ENCODE measurements around the gene TAF6L. TPM values are rescaled to one million over a fixed set of nuclear protein-coding genes. Genes with fewer than 3 reads are reported as not detected.

Gene TAF6L
- total RNA-seq, 2 donors from 2014 or later: 37.4 to 41.7 TPM

GRCh38 chr11:62752177-62752785 is 18.9 kb upstream of the TAF6L start:
- Histone ChIP-seq H3K4me3 (ENCODE audit: low read length) (no peak overlapping the region), H3K27ac (ENCODE audit: low read depth, low read length) (no peak overlapping the region), H3K4me1 (ENCODE audit: control insufficient read depth, insufficient read depth, low read length) (no peaks in the 10 kb centered on the region), H3K27me3 (ENCODE audit: control insufficient read depth, insufficient read depth, low read length, poor library complexity, severe bottlenecking) (no peaks in the 10 kb centered on the region), H3K9ac (ENCODE audit: extremely low read depth, low read length, poor library complexity, severe bottlenecking) (no peak overlapping the region), H3K9me3 (ENCODE audit: control insufficient read depth, low read length) (no peaks in the 10 kb centered on the region), H3K36me3 (ENCODE audit: control insufficient read depth, insufficient read depth, low read length) (peaks cover 16% of the 10 kb centered on the region)
- Mint-ChIP-seq H3K9me3 (no peaks in the 10 kb centered on the region), H3K36me3 (ENCODE audit: low read depth) (peaks cover 24% of the 10 kb centered on the region), H3K27me3 (ENCODE audit: insufficient read depth) (no peaks in the 10 kb centered on the region), H3K27ac (no peak overlapping the region), H3K4me1 (peaks cover 10% of the 10 kb centered on the region), H3K4me3 (no peak overlapping the region)
- WGBS, 2 experiments (ENCODE audit: insufficient coverage in 1 of 2, insufficient read length in 1 of 2): 95 to 100% methylated on average over 5 to 14 of the region's 14 CpGs
- no peak for DNase-seq
- TF ChIP-seq CTCF (conservative IDR thresholded peaks at IDR 0.05): no peak

- H3K27ac ChIP-seq (ENCODE audit: low read depth, low read length): peak overlapping the region; percentile 60
- Mint-ChIP-seq H3K9me3 (no peaks in the 10 kb centered on the region), H3K36me3 (ENCODE audit: low read depth) (peaks cover 24% of the 10 kb centered on the region), H3K4me1 (peaks cover 18% of the 10 kb centered on the region), H3K4me3 (peak overlapping the region; percentile 96), H3K27me3 (ENCODE audit: insufficient read depth) (no peaks in the 10 kb centered on the region), H3K27ac (peak overlapping the region; percentile 99)
- H3K4me1 ChIP-seq (ENCODE audit: control insufficient read depth, insufficient read depth, low read length): peaks cover 4% of the 10 kb centered on the region
- H3K27me3 ChIP-seq (ENCODE audit: control insufficient read depth, insufficient read depth, low read length, poor library complexity, severe bottlenecking): no peaks in the 10 kb centered on the region
- WGBS, 2 experiments (ENCODE audit: insufficient coverage in 1 of 2, insufficient read length in 1 of 2): 87 to 95% methylated on average over 12 to 15 of the region's 15 CpGs
- no peak for TF ChIP-seq CTCF (conservative IDR thresholded peaks at IDR 0.05)
- DNase-seq: no peak
- H3K9me3 ChIP-seq (ENCODE audit: control insufficient read depth, low read length): no peaks in the 10 kb centered on the region
- H3K9ac ChIP-seq (ENCODE audit: extremely low read depth, low read length, poor library complexity, severe bottlenecking): peak overlapping the region; percentile 26
- H3K4me3 ChIP-seq (ENCODE audit: low read length): peak overlapping the region; percentile 87
- H3K36me3 ChIP-seq (ENCODE audit: control insufficient read depth, insufficient read depth, low read length): peaks cover 16% of the 10 kb centered on the region
Measured at GRCh38 chr11:62752994-62753735, 18.0 kb upstream of the TAF6L start.

GRCh38 chr11:62753736-62754603 is 17.2 kb upstream of the TAF6L start, which contains the start of gene ZBTB3:
Gene ZBTB3, minus strand, starts transcription at chr11:62754160. Its CDS starts 496 bp downstream, at chr11:62753664.
- TF ChIP-seq CTCF (conservative IDR thresholded peaks at IDR 0.05): no peak
- Histone ChIP-seq H3K27ac (ENCODE audit: low read depth, low read length) (peak within 1 kb of the TSS; percentile 60), H3K9me3 (ENCODE audit: control insufficient read depth, low read length) (no peaks in the 10 kb centered on the region), H3K4me3 (ENCODE audit: low read length) (peak within 1 kb of the TSS; percentile 87), H3K36me3 (ENCODE audit: control insufficient read depth, insufficient read depth, low read length) (peaks cover 16% of the 10 kb centered on the region), H3K27me3 (ENCODE audit: control insufficient read depth, insufficient read depth, low read length, poor library complexity, severe bottlenecking) (no peaks in the 10 kb centered on the region), H3K4me1 (ENCODE audit: control insufficient read depth, insufficient read depth, low read length) (peaks cover 4% of the 10 kb centered on the region), H3K9ac (ENCODE audit: extremely low read depth, low read length, poor library complexity, severe bottlenecking) (peak within 1 kb of the TSS; percentile 42)
- H3K36me3 Mint-ChIP-seq (ENCODE audit: low read depth): peaks cover 21% of the 10 kb centered on the region
- H3K27ac Mint-ChIP-seq: peak within 1 kb of the TSS; percentile 99
- peaks cover 21% of the 10 kb centered on the region for H3K4me1 Mint-ChIP-seq
- peak within 1 kb of the TSS; percentile 96 for H3K4me3 Mint-ChIP-seq
- H3K27me3 Mint-ChIP-seq (ENCODE audit: insufficient read depth): no peaks in the 10 kb centered on the region
- H3K9me3 Mint-ChIP-seq: no peaks in the 10 kb centered on the region
- DNase-seq: peak; percentile 99
- 2% methylated on average over 22 to 47 of the region's 47 CpGs for WGBS, 2 experiments (ENCODE audit: insufficient coverage in 1 of 2, insufficient read length in 1 of 2)

Measured in endodermal cell (in vitro differentiated cells).